ENCODE measurements around the gene SDHC.

The SDHC gene

GRCh38 chr1:161342177-161342576, 28.0 kb downstream of the SDHC start:
- no peaks in the 10 kb centered on the region for H3K4me1 ChIP-seq (ENCODE audit: control insufficient read depth in 1 of 2, insufficient read depth in 2 of 2, low read length in 2 of 2)
- H3K27me3 ChIP-seq (ENCODE audit: control insufficient read depth in 1 of 2, insufficient read depth in 2 of 2, low read length in 2 of 2), result no peaks in the 10 kb centered on the region
- no peaks in the 10 kb centered on the region for H3K9me3 ChIP-seq (ENCODE audit: control insufficient read depth in 1 of 2, low read length in 2 of 2)
- no peak overlapping the region for H3K4me3 ChIP-seq (ENCODE audit: low read depth in 1 of 2, low read length in 2 of 2)
- H3K27ac ChIP-seq (ENCODE audit: low read depth, low read length), result no peak overlapping the region
- H3K36me3 ChIP-seq (ENCODE audit: control insufficient read depth in 1 of 2, insufficient read depth in 2 of 2, low read length in 2 of 2), result peaks cover 20 to 59% of the 10 kb centered on the region in 2 donors
- no peak overlapping the region for H3K9ac ChIP-seq (ENCODE audit: low read depth in 1 of 2, low read length in 2 of 2)

DNA sequence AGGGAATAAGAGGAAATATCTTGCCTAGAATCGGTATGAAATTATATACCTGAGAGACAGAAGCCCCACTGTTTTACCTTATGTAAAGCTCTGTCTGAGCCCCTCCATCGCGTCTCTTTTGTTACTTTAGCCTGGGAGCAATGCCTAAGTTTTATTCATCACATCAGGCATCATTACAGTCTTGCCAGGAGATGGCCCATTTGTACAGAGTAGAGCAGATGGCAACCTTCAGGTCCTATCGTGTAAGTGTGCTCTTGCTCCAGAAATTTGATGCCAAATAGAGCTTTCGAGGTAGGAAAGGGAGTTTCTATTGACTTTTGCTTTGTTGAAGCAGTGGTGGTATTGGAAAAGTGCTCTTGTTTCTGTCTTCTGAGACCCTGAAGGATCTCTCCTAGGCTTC, 28.6 kb downstream of the SDHC start:
- Histone ChIP-seq H3K27me3 (ENCODE audit: control insufficient read depth in 1 of 2, insufficient read depth in 2 of 2, low read length in 2 of 2) (no peaks in the 10 kb centered on the region), H3K36me3 (ENCODE audit: control insufficient read depth in 1 of 2, insufficient read depth in 2 of 2, low read length in 2 of 2) (peaks cover 20 to 55% of the 10 kb centered on the region in 2 donors)

GRCh38 chr1:161350671-161351070, 36.5 kb downstream of the SDHC start:
- H3K4me1 ChIP-seq (ENCODE audit: control insufficient read depth in 1 of 2, insufficient read depth in 2 of 2, low read length in 2 of 2), result no peaks in the 10 kb centered on the region
- H3K9me3 ChIP-seq (ENCODE audit: control insufficient read depth in 1 of 2, low read length in 2 of 2), result no peaks in the 10 kb centered on the region
- H3K27ac ChIP-seq (ENCODE audit: low read depth, low read length), result no peak overlapping the region
- H3K36me3 ChIP-seq (ENCODE audit: control insufficient read depth in 1 of 2, insufficient read depth in 2 of 2, low read length in 2 of 2), result peaks cover 4 to 11% of the 10 kb centered on the region in 2 donors
- no peak overlapping the region for H3K9ac ChIP-seq (ENCODE audit: low read depth in 1 of 2, low read length in 2 of 2)
- H3K27me3 ChIP-seq (ENCODE audit: control insufficient read depth in 1 of 2, insufficient read depth in 2 of 2, low read length in 2 of 2), result no peaks in the 10 kb centered on the region
- no peak overlapping the region for H3K4me3 ChIP-seq (ENCODE audit: low read depth in 1 of 2, low read length in 2 of 2)

More for the DNA sequence above, 28.6 kb downstream of the SDHC start:
- H3K4me3 ChIP-seq (ENCODE audit: low read depth in 1 of 2, low read length in 2 of 2), result no peak overlapping the region
- H3K9me3 ChIP-seq (ENCODE audit: control insufficient read depth in 1 of 2, low read length in 2 of 2), result no peaks in the 10 kb centered on the region
- no peak overlapping the region for H3K9ac ChIP-seq (ENCODE audit: low read depth in 1 of 2, low read length in 2 of 2)
- H3K27ac ChIP-seq (ENCODE audit: low read depth, low read length), result no peak overlapping the region
- H3K4me1 ChIP-seq (ENCODE audit: control insufficient read depth in 1 of 2, insufficient read depth in 2 of 2, low read length in 2 of 2), result no peaks in the 10 kb centered on the region

GRCh38 chr1:161351482-161351881, 37.3 kb downstream of the SDHC start:
- no peak overlapping the region for H3K27ac ChIP-seq (ENCODE audit: low read depth, low read length)
- H3K27me3 ChIP-seq (ENCODE audit: control insufficient read depth in 1 of 2, insufficient read depth in 2 of 2, low read length in 2 of 2), result no peaks in the 10 kb centered on the region
- H3K9me3 ChIP-seq (ENCODE audit: control insufficient read depth in 1 of 2, low read length in 2 of 2), result no peaks in the 10 kb centered on the region
- no peak overlapping the region for H3K9ac ChIP-seq (ENCODE audit: low read depth in 1 of 2, low read length in 2 of 2)
- no peak overlapping the region for H3K4me3 ChIP-seq (ENCODE audit: low read depth in 1 of 2, low read length in 2 of 2)
- H3K4me1 ChIP-seq (ENCODE audit: control insufficient read depth in 1 of 2, insufficient read depth in 2 of 2, low read length in 2 of 2), result no peaks in the 10 kb centered on the region
- peaks cover 4 to 11% of the 10 kb centered on the region in 2 donors for H3K36me3 ChIP-seq (ENCODE audit: control insufficient read depth in 1 of 2, insufficient read depth in 2 of 2, low read length in 2 of 2)

GRCh38 chr1:161357073-161357472, 42.9 kb downstream of the SDHC start:
- H3K9ac ChIP-seq (ENCODE audit: low read depth in 1 of 2, low read length in 2 of 2), result no peak overlapping the region
- H3K27me3 ChIP-seq (ENCODE audit: control insufficient read depth in 1 of 2, insufficient read depth in 2 of 2, low read length in 2 of 2), result no peaks in the 10 kb centered on the region
- H3K4me1 ChIP-seq (ENCODE audit: control insufficient read depth in 1 of 2, insufficient read depth in 2 of 2, low read length in 2 of 2), result no peaks in the 10 kb centered on the region
- H3K36me3 ChIP-seq (ENCODE audit: control insufficient read depth in 1 of 2, insufficient read depth in 2 of 2, low read length in 2 of 2), result peaks cover 0 to 6% of the 10 kb centered on the region in 2 donors
- H3K27ac ChIP-seq (ENCODE audit: low read depth, low read length), result no peak overlapping the region
- H3K9me3 ChIP-seq (ENCODE audit: control insufficient read depth in 1 of 2, low read length in 2 of 2), result no peaks in the 10 kb centered on the region
- H3K4me3 ChIP-seq (ENCODE audit: low read depth in 1 of 2, low read length in 2 of 2), result no peak overlapping the region

- Histone ChIP-seq H3K27ac (ENCODE audit: low read depth, low read length) (no peak overlapping the region), H3K9me3 (ENCODE audit: control insufficient read depth in 1 of 2, low read length in 2 of 2) (no peaks in the 10 kb centered on the region), H3K4me1 (ENCODE audit: control insufficient read depth in 1 of 2, insufficient read depth in 2 of 2, low read length in 2 of 2) (no peaks in the 10 kb centered on the region), H3K9ac (ENCODE audit: low read depth in 1 of 2, low read length in 2 of 2) (no peak overlapping the region), H3K4me3 (ENCODE audit: low read depth in 1 of 2, low read length in 2 of 2) (no peak overlapping the region), H3K27me3 (ENCODE audit: control insufficient read depth in 1 of 2, insufficient read depth in 2 of 2, low read length in 2 of 2) (no peaks in the 10 kb centered on the region), H3K36me3 (ENCODE audit: control insufficient read depth in 1 of 2, insufficient read depth in 2 of 2, low read length in 2 of 2) (peaks cover 5 to 19% of the 10 kb centered on the region in 2 donors)
These were observed 45.1 kb downstream of the SDHC start for GRCh38 chr1:161359291-161359690.

DNA sequence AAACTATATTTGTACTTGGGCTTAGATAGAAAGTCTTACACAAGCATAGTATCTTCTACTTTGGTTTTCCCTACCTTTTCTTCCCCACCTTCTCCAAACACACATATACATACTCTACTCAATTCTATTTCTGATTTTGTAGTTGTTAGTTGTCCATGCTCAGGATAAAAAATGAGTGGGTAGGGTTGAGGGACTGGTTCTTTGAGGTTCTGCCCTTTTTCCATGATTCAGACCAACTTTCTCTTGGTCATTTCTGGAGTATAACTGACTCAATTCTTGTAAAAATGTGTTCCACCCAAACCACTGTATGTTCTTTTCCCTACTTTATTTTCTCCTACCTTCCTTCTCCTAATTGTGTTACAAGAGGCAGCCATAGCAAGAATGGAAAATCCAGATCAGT, 50.2 kb downstream of the SDHC start:
- no peak overlapping the region for H3K27ac ChIP-seq (ENCODE audit: low read depth, low read length)
- H3K4me3 ChIP-seq (ENCODE audit: low read depth in 1 of 2, low read length in 2 of 2), result no peak overlapping the region
- H3K27me3 ChIP-seq (ENCODE audit: control insufficient read depth in 1 of 2, insufficient read depth in 2 of 2, low read length in 2 of 2), result no peaks in the 10 kb centered on the region
- H3K9me3 ChIP-seq (ENCODE audit: control insufficient read depth in 1 of 2, low read length in 2 of 2), result no peaks in the 10 kb centered on the region
- peaks cover 0 to 7% of the 10 kb centered on the region in 2 donors for H3K4me1 ChIP-seq (ENCODE audit: control insufficient read depth in 1 of 2, insufficient read depth in 2 of 2, low read length in 2 of 2)
- H3K36me3 ChIP-seq (ENCODE audit: control insufficient read depth in 1 of 2, insufficient read depth in 2 of 2, low read length in 2 of 2), result peaks cover 5 to 38% of the 10 kb centered on the region in 2 donors
- no peak overlapping the region for H3K9ac ChIP-seq (ENCODE audit: low read depth in 1 of 2, low read length in 2 of 2)

DNA sequence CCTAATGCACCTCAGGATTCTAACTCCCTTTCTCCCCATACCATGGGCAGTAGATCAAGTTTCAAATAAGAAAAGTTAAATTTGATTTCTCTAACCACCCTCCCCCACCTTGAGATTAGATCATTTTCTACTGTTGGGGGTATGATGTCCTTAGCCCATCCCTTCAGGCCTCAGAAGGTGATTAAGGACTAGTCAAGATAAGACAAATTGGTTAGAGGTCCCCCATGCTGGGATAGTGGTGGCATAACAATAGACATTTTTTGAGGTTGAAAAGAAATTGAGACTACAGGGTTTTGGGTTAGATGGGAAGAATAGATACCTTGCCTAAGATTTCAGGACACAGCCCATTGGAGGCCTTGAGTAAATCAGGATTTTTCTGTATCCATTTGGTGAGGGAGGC, 51.0 kb downstream of the SDHC start:
- no peaks in the 10 kb centered on the region for H3K27me3 ChIP-seq (ENCODE audit: control insufficient read depth in 1 of 2, insufficient read depth in 2 of 2, low read length in 2 of 2)
- H3K27ac ChIP-seq (ENCODE audit: low read depth, low read length), result no peak overlapping the region
- H3K4me1 ChIP-seq (ENCODE audit: control insufficient read depth in 1 of 2, insufficient read depth in 2 of 2, low read length in 2 of 2), result peaks cover 0 to 7% of the 10 kb centered on the region in 2 donors
- H3K36me3 ChIP-seq (ENCODE audit: control insufficient read depth in 1 of 2, insufficient read depth in 2 of 2, low read length in 2 of 2), result peaks cover 5 to 38% of the 10 kb centered on the region in 2 donors
- H3K4me3 ChIP-seq (ENCODE audit: low read depth in 1 of 2, low read length in 2 of 2), result no peak overlapping the region
- H3K9ac ChIP-seq (ENCODE audit: low read depth in 1 of 2, low read length in 2 of 2), result no peak overlapping the region
- no peaks in the 10 kb centered on the region for H3K9me3 ChIP-seq (ENCODE audit: control insufficient read depth in 1 of 2, low read length in 2 of 2)

DNA sequence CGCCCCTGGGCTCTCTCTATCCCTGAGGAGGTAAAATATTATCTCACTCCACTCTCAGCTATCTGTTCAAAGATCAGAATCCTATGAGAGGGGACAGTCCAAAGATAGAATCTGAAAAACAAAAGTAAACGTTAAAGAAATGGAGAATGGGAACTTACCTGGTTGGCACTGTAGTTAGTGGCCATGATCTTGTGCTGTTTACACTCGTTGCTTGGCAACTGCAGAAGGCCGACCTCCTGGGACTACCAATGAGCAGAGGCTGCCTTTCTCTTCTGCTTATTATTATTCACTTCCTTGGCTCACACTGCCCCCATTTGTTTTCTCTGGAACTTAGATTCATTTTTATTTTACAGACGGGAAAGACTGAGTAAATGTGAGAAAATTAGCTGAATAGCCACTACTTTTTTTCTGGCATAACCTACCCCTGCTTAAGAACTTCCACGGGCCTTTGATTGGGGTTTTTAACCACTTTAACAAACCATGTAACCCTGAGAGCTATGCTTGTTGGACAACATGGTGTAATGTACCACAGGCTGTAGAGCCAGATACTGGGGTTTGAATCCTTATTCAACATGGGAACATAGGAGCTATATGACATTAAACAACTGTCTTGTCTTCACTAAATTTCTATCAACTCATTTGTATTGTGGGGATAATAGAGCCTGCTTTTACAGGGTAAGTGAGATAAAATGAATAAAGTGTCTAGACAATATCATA, 53.7 kb downstream of the SDHC start, which contains the start of gene CFAP126:
Gene CFAP126 (minus strand): TSS at position 193 of the 717 bp plus-strand sequence. CDS start 8 bp downstream, at position 185.
- Histone ChIP-seq H3K27ac (ENCODE audit: low read depth, low read length) (no peak within 1 kb of the TSS), H3K9ac (ENCODE audit: low read depth in 1 of 2, low read length in 2 of 2) (no peak within 1 kb of the TSS), H3K27me3 (ENCODE audit: control insufficient read depth in 1 of 2, insufficient read depth in 2 of 2, low read length in 2 of 2) (no peaks in the 10 kb centered on the region), H3K4me3 (ENCODE audit: low read depth in 1 of 2, low read length in 2 of 2) (no peak within 1 kb of the TSS), H3K36me3 (ENCODE audit: control insufficient read depth in 1 of 2, insufficient read depth in 2 of 2, low read length in 2 of 2) (peaks cover 5 to 36% of the 10 kb centered on the region in 2 donors), H3K4me1 (ENCODE audit: control insufficient read depth in 1 of 2, insufficient read depth in 2 of 2, low read length in 2 of 2) (peaks cover 0 to 7% of the 10 kb centered on the region in 2 donors), H3K9me3 (ENCODE audit: control insufficient read depth in 1 of 2, low read length in 2 of 2) (no peaks in the 10 kb centered on the region)

GRCh38 chr1:161373442-161373841, 59.3 kb downstream of the SDHC start:
- no peaks in the 10 kb centered on the region for H3K36me3 ChIP-seq (ENCODE audit: control insufficient read depth in 1 of 2, insufficient read depth in 2 of 2, low read length in 2 of 2)
- no peak overlapping the region for H3K9ac ChIP-seq (ENCODE audit: low read depth in 1 of 2, low read length in 2 of 2)
- H3K4me1 ChIP-seq (ENCODE audit: control insufficient read depth in 1 of 2, insufficient read depth in 2 of 2, low read length in 2 of 2), result no peaks in the 10 kb centered on the region
- no peaks in the 10 kb centered on the region for H3K9me3 ChIP-seq (ENCODE audit: control insufficient read depth in 1 of 2, low read length in 2 of 2)
- no peak overlapping the region for H3K4me3 ChIP-seq (ENCODE audit: low read depth in 1 of 2, low read length in 2 of 2)
- no peaks in the 10 kb centered on the region for H3K27me3 ChIP-seq (ENCODE audit: control insufficient read depth in 1 of 2, insufficient read depth in 2 of 2, low read length in 2 of 2)
- no peak overlapping the region for H3K27ac ChIP-seq (ENCODE audit: low read depth, low read length)

Data from duodenal mucosa (tissue), 2 donors.